Umbilical cord (tissue), 2 donors: Measurements from ENCODE around the gene USP51. TPM values are rescaled to one million over a fixed set of nuclear protein-coding genes. Genes with fewer than 3 reads are reported as not detected.
"Not testable (repeated sequence)": the region's sequence is repeated elsewhere in the genome, so short reads cannot be mapped to it uniquely, and the experiment has no call there.

Experiments
- DNase-seq: peaks from one replicate; pipeline ENCODE4 v3.0.0-alpha.2; 2015; ENCODE audit warnings: low spot score
- total RNA-seq: library from RNA; depleted of rRNA; stranded (reverse); fragments of >200 nt; gene quantifications from one replicate; pipeline ENCODE4 v1.2.3, GENCODE V29; 2014; ENCODE audit warnings: low replicate concordance; ENCODE audit not compliant: insufficient read depth

USP51 gene
- total RNA-seq, 1 donor from 2014 or later: 0.96 TPM

GRCh38 chrX:55465791-55466190, 23.9 kb downstream of the USP51 start:
- not testable (repeated sequence) for DNase-seq

GRCh38 chrX:55465108-55465507, 24.5 kb downstream of the USP51 start:
- DNase-seq: not testable (repeated sequence)

- not testable (repeated sequence) for DNase-seq
Measured at GRCh38 chrX:55464050-55464449, 25.6 kb downstream of the USP51 start.

GRCh38 chrX:55459926-55460325, 29.7 kb downstream of the USP51 start:
- not testable (repeated sequence) for DNase-seq

- not testable (repeated sequence) for DNase-seq
Measured at GRCh38 chrX:55459426-55459825, 30.2 kb downstream of the USP51 start.

GRCh38 chrX:55455708-55456107, 33.9 kb downstream of the USP51 start:
- DNase-seq: not testable (repeated sequence)

- DNase-seq: no peak
Measured at GRCh38 chrX:55452833-55453124, 36.9 kb downstream of the USP51 start.

GRCh38 chrX:55451990-55452832, 37.4 kb downstream of the USP51 start, which contains the start of gene MAGEH1:
Gene MAGEH1 (plus strand): TSS chrX:55452127. CDS start chrX:55452375, 248 bp downstream.
- DNase-seq: peak; percentile 94

GRCh38 chrX:55451626-55451989, 38.0 kb downstream of the USP51 start:
- DNase-seq: no peak

- DNase-seq: peak; percentile 28
Measured at GRCh38 chrX:55451141-55451540, 38.5 kb downstream of the USP51 start.

GRCh38 chrX:55450259-55450658, 39.4 kb downstream of the USP51 start:
- peak; percentile 8 for DNase-seq

GRCh38 chrX:55443468-55443867, 46.2 kb downstream of the USP51 start:
- not testable (repeated sequence) for DNase-seq

Other genes with a start within 250 kb of the USP51 start
- gene PAGE3, start 224.9 kb downstream of the USP51 start, total RNA-seq: not detected
- 65.2 TPM for gene MAGEH1, start 37.7 kb downstream of the USP51 start, total RNA-seq
- gene FOXR2, start 133.6 kb upstream of the USP51 start, total RNA-seq: 0.48 TPM
- 30.6 TPM for gene RRAGB, start 227.9 kb upstream of the USP51 start, total RNA-seq